Hair follicular keratinocyte (primary cell): Measurements from ENCODE around the gene PPM1K. TPM values are rescaled to one million over a fixed set of nuclear protein-coding genes. Genes with fewer than 3 reads are reported as not detected.

Experiments used
- total RNA-seq: library from RNA; depleted of rRNA; stranded (reverse); fragments of >200 nt; gene quantifications from 2 replicates; pipeline ENCODE4 v1.2.3, GENCODE V29; 2015

Gene PPM1K
- 9.9 and 14.2 TPM in 2 replicates for total RNA-seq

GRCh38 chr4:88284439-88285234 lies at the start of gene PPM1K:
Gene PPM1K (minus strand): TSS chr4:88284561. CDS start chr4:88278583, 5,978 bp downstream.

Other genes starting within 250 kb of the PPM1K start
- gene ABCG2, start 125.9 kb downstream of the PPM1K start, total RNA-seq: 2.8 and 3.0 TPM in 2 replicates
- 4.5 and 4.9 TPM in 2 replicates for gene HERC6, start 94.3 kb upstream of the PPM1K start, total RNA-seq
- gene HERC5, start 172.6 kb upstream of the PPM1K start, total RNA-seq: 1.6 and 2.4 TPM in 2 replicates
- gene PYURF, start 239.2 kb upstream of the PPM1K start, total RNA-seq: 59.6 and 83.4 TPM in 2 replicates